ENCODE results near the gene BCAS3. TPM values are rescaled to one million over a fixed set of nuclear protein-coding genes. Genes with fewer than 3 reads are reported as not detected.

Gene BCAS3
- total RNA-seq, 1 experiment from 2014 or later: 14.4 TPM

GRCh38 chr17:60916043-60916442 lies 238.4 kb downstream of the BCAS3 start:
- POLR2A ChIA-PET (ENCODE audit: low non-redundant PET): no interaction called here
- Histone ChIP-seq H3K4me1 (ENCODE audit: insufficient read depth, low read length, poor library complexity, severe bottlenecking) (no peaks in the 10 kb centered on the region), H3K27ac (ENCODE audit: low read depth, low read length, poor library complexity, severe bottlenecking) (no peak overlapping the region), H3K27me3 (replicated peaks; ENCODE audit: insufficient read depth, low read depth, low read length, poor library complexity) (no peaks in the 10 kb centered on the region), H3K36me3 (ENCODE audit: insufficient read depth, low read length, poor library complexity, severe bottlenecking) (no peaks in the 10 kb centered on the region), H3K9me3 (ENCODE audit: low read depth, low read length, poor library complexity, severe bottlenecking) (peaks cover 7% of the 10 kb centered on the region), H3K4me3 (ENCODE audit: low read depth, low read length, poor library complexity, severe bottlenecking) (no peak overlapping the region)
- BruUV-seq (replicated peaks): no TSS peak
- no peak for TF ChIP-seq CTCF (conservative IDR thresholded peaks at IDR 0.05; ENCODE audit: low read depth, low read length)
- no peak for TF ChIP-seq EZH2 (IDR thresholded peaks at IDR 0.05; ENCODE audit: borderline replicate concordance, low read depth, low read length, poor library complexity, severe bottlenecking)
- no peak for DNase-seq (ENCODE audit: low spot score)
- CTCF ChIA-PET: no interaction called here
- intact Hi-C loops (cut with micrococcal nuclease; ENCODE audit: unreplicated experiment): no loop called here

GRCh38 chr17:60920107-60920506 lies 242.5 kb downstream of the BCAS3 start:
- POLR2A ChIA-PET (ENCODE audit: low non-redundant PET): no interaction called here
- BruUV-seq (replicated peaks): no TSS peak
- intact Hi-C loops (cut with micrococcal nuclease; ENCODE audit: unreplicated experiment): no loop called here

GRCh38 chr17:60923000-60923399 lies 245.3 kb downstream of the BCAS3 start:
- TF ChIP-seq CTCF (conservative IDR thresholded peaks at IDR 0.05; ENCODE audit: low read depth, low read length) (no peak), EZH2 (IDR thresholded peaks at IDR 0.05; ENCODE audit: borderline replicate concordance, low read depth, low read length, poor library complexity, severe bottlenecking) (no peak)
- POLR2A ChIA-PET (ENCODE audit: low non-redundant PET): interaction anchor here (0.7 kb wide), 1 partner anchor 1485 kb away, joined by 4 read pairs; no protein-coding TSS in a partner anchor
- CTCF ChIA-PET: no interaction called here
- Histone ChIP-seq H3K4me3 (ENCODE audit: low read depth, low read length, poor library complexity, severe bottlenecking) (no peak overlapping the region), H3K36me3 (ENCODE audit: insufficient read depth, low read length, poor library complexity, severe bottlenecking) (no peaks in the 10 kb centered on the region), H3K4me1 (ENCODE audit: insufficient read depth, low read length, poor library complexity, severe bottlenecking) (no peaks in the 10 kb centered on the region), H3K27me3 (replicated peaks; ENCODE audit: insufficient read depth, low read depth, low read length, poor library complexity) (no peaks in the 10 kb centered on the region), H3K9me3 (ENCODE audit: low read depth, low read length, poor library complexity, severe bottlenecking) (no peaks in the 10 kb centered on the region), H3K27ac (ENCODE audit: low read depth, low read length, poor library complexity, severe bottlenecking) (no peak overlapping the region)
- BruUV-seq (replicated peaks): no TSS peak
- DNase-seq (ENCODE audit: low spot score): no peak
- intact Hi-C loops (cut with micrococcal nuclease; ENCODE audit: unreplicated experiment): no loop called here

More at GRCh38 chr17:60920107-60920506, 242.5 kb downstream of the BCAS3 start:
- no peak for TF ChIP-seq CTCF (conservative IDR thresholded peaks at IDR 0.05; ENCODE audit: low read depth, low read length)
- TF ChIP-seq EZH2 (IDR thresholded peaks at IDR 0.05; ENCODE audit: borderline replicate concordance, low read depth, low read length, poor library complexity, severe bottlenecking): no peak
- no peak overlapping the region for H3K4me3 ChIP-seq (ENCODE audit: low read depth, low read length, poor library complexity, severe bottlenecking)
- H3K36me3 ChIP-seq (ENCODE audit: insufficient read depth, low read length, poor library complexity, severe bottlenecking): no peaks in the 10 kb centered on the region
- no peaks in the 10 kb centered on the region for H3K27me3 ChIP-seq (replicated peaks; ENCODE audit: insufficient read depth, low read depth, low read length, poor library complexity)
- no peaks in the 10 kb centered on the region for H3K4me1 ChIP-seq (ENCODE audit: insufficient read depth, low read length, poor library complexity, severe bottlenecking)
- DNase-seq (ENCODE audit: low spot score): no peak
- H3K27ac ChIP-seq (ENCODE audit: low read depth, low read length, poor library complexity, severe bottlenecking): no peak overlapping the region
- H3K9me3 ChIP-seq (ENCODE audit: low read depth, low read length, poor library complexity, severe bottlenecking): peaks cover 7% of the 10 kb centered on the region
- CTCF ChIA-PET: no interaction called here

All from A673 (cell line).